Chondrocyte (in vitro differentiated cells): ENCODE measurements around the gene ZNF580. TPM values are rescaled to one million over a fixed set of nuclear protein-coding genes. Genes with fewer than 3 reads are reported as not detected.

Source experiments
- DNase-seq: peaks from one replicate; pipeline ENCODE4 v3.0.0; 2021; ENCODE audit warnings: mixed read lengths, low spot score
- H3K27ac Mint-ChIP-seq: one replicate; pipeline ENCODE4 v1.8.0; 2021; ENCODE audit warnings: mild to moderate bottlenecking, moderate library complexity, mixed read lengths; ENCODE audit not compliant: unreplicated experiment
- H3K27me3 Mint-ChIP-seq: 2 replicates; pipeline ENCODE4 v1.8.0; 2021; ENCODE audit warnings: low read depth, mixed read lengths
- H3K36me3 Mint-ChIP-seq: 2 replicates; pipeline ENCODE4 v1.8.0; 2021; ENCODE audit warnings: low read depth, mixed read lengths
- H3K4me1 Mint-ChIP-seq: 2 replicates; pipeline ENCODE4 v1.8.0; 2021; ENCODE audit warnings: low read depth, mild to moderate bottlenecking, mixed read lengths
- H3K4me3 Mint-ChIP-seq: one replicate; pipeline ENCODE4 v1.8.0; 2021; ENCODE audit warnings: mild to moderate bottlenecking, moderate library complexity, mixed read lengths; ENCODE audit not compliant: unreplicated experiment
- H3K9me3 Mint-ChIP-seq: 2 replicates; pipeline ENCODE4 v1.8.0; 2021; ENCODE audit warnings: low read depth, mixed read lengths
- total RNA-seq: library from RNA; stranded (reverse); gene quantifications from 3 replicates; pipeline ENCODE4 v1.2.1, GENCODE V29; 2021
- TF ChIP-seq, protein P1 (sequence below): fragments of 200-600 bp; sonication (generic); IDR thresholded peaks from 2 replicates; pipeline ENCODE4 v1.5.0; 2021; ENCODE audit warnings: antibody characterized with exemption, mild to moderate bottlenecking, moderate library complexity

Gene ZNF580
- total RNA-seq, 1 donor from 2014 or later: 45.0 TPM

DNA sequence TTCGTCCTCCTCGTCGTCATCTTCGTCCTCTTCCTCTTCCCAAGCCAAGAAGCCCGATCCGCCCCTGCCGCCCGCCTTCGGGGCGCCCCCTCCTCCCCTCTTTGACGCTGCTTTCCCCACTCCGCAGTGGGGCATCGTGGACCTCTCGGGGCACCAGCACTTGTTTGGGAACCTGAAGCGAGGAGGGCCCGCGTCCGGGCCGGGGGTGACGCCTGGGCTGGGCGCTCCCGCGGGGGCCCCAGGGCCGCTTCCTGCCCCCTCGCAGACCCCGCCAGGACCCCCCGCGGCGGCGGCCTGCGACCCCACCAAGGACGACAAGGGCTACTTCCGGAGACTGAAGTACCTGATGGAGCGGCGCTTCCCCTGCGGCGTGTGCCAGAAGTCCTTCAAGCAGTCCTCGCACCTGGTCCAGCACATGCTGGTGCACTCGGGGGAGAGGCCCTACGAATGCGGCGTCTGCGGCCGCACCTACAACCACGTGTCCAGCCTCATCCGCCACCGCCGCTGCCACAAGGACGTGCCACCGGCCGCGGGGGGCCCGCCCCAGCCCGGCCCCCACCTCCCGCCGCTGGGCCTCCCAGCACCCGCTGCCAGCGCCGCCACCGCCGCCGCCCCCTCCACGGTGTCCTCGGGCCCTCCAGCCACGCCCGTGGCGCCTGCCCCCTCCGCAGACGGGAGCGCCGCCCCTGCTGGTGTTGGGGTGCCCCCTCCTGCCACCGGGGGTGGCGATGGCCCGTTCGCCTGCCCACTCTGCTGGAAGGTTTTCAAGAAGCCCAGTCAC is 26.7 kb upstream of the ZNF580 start:
- H3K27ac Mint-ChIP-seq: no peak overlapping the region
- DNase-seq: no peak
- H3K36me3 Mint-ChIP-seq: peaks cover 13% of the 10 kb centered on the region
- peaks cover 9% of the 10 kb centered on the region for H3K4me1 Mint-ChIP-seq
- peaks cover 5% of the 10 kb centered on the region for H3K9me3 Mint-ChIP-seq
- TF ChIP-seq, protein P1, sequence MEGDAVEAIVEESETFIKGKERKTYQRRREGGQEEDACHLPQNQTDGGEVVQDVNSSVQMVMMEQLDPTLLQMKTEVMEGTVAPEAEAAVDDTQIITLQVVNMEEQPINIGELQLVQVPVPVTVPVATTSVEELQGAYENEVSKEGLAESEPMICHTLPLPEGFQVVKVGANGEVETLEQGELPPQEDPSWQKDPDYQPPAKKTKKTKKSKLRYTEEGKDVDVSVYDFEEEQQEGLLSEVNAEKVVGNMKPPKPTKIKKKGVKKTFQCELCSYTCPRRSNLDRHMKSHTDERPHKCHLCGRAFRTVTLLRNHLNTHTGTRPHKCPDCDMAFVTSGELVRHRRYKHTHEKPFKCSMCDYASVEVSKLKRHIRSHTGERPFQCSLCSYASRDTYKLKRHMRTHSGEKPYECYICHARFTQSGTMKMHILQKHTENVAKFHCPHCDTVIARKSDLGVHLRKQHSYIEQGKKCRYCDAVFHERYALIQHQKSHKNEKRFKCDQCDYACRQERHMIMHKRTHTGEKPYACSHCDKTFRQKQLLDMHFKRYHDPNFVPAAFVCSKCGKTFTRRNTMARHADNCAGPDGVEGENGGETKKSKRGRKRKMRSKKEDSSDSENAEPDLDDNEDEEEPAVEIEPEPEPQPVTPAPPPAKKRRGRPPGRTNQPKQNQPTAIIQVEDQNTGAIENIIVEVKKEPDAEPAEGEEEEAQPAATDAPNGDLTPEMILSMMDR: no peak
- H3K27me3 Mint-ChIP-seq: no peaks in the 10 kb centered on the region
- H3K4me3 Mint-ChIP-seq: no peak overlapping the region

DNA sequence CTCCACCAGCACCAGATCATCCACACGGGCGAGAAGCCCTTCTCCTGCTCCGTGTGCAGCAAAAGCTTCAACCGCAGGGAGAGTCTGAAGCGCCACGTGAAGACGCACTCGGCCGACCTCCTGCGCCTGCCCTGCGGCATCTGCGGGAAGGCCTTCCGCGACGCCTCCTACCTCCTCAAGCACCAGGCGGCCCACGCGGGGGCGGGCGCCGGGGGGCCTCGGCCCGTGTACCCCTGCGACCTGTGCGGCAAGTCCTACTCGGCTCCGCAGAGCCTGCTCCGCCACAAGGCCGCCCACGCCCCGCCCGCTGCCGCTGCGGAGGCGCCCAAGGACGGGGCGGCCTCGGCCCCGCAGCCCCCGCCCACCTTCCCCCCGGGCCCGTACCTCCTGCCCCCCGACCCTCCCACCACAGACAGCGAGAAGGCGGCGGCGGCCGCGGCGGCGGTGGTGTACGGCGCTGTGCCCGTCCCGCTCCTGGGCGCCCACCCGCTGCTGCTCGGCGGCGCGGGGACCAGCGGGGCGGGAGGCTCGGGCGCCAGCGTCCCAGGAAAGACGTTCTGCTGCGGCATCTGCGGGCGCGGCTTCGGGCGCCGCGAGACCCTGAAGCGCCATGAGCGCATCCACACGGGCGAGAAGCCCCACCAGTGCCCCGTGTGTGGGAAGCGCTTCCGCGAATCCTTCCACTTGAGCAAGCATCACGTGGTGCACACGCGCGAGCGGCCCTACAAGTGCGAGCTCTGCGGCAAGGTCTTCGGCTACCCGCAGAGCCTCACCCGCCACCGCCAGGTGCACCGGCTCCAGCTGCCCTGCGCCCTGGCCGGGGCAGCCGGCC is 25.9 kb upstream of the ZNF580 start:
- no peak for DNase-seq
- no peaks in the 10 kb centered on the region for H3K27me3 Mint-ChIP-seq
- H3K9me3 Mint-ChIP-seq: peaks cover 2% of the 10 kb centered on the region
- TF ChIP-seq, protein P1: no peak
- H3K27ac Mint-ChIP-seq: no peak overlapping the region
- peaks cover 9% of the 10 kb centered on the region for H3K36me3 Mint-ChIP-seq
- peaks cover 9% of the 10 kb centered on the region for H3K4me1 Mint-ChIP-seq
- H3K4me3 Mint-ChIP-seq: no peak overlapping the region

DNA sequence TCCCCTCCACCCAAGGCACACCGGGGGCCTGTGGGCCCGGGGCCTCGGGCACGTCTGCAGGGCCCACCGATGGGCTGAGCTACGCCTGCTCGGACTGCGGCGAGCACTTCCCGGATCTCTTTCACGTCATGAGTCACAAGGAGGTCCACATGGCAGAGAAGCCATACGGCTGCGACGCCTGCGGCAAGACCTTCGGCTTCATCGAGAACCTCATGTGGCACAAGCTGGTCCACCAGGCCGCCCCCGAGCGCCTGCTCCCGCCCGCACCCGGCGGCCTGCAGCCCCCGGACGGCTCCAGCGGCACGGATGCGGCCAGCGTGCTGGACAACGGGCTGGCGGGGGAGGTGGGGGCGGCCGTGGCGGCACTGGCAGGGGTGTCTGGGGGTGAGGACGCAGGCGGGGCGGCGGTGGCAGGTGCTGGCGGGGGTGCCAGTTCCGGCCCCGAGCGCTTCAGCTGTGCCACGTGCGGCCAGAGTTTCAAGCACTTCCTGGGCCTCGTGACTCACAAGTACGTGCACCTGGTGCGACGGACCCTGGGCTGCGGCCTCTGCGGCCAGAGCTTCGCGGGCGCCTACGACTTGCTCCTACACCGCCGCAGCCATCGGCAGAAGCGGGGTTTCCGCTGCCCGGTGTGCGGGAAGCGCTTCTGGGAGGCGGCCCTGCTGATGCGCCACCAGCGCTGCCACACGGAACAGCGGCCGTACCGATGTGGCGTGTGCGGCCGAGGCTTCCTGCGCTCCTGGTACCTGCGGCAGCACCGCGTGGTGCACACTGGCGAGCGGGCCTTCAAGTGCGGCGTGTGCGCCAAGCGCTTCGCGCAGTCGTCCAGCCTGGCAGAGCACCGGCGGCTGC is 25.0 kb upstream of the ZNF580 start:
- H3K27ac Mint-ChIP-seq: no peak overlapping the region
- no peak overlapping the region for H3K4me3 Mint-ChIP-seq
- H3K9me3 Mint-ChIP-seq: no peaks in the 10 kb centered on the region
- H3K27me3 Mint-ChIP-seq: no peaks in the 10 kb centered on the region
- TF ChIP-seq, protein P1: no peak
- H3K4me1 Mint-ChIP-seq: peaks cover 5% of the 10 kb centered on the region
- no peak for DNase-seq
- H3K36me3 Mint-ChIP-seq: peaks cover 8% of the 10 kb centered on the region

GRCh38 chr19:55616395-55616875 is 24.4 kb upstream of the ZNF580 start:
- DNase-seq: no peak
- H3K9me3 Mint-ChIP-seq: no peaks in the 10 kb centered on the region
- H3K36me3 Mint-ChIP-seq: peaks cover 11% of the 10 kb centered on the region
- TF ChIP-seq, protein P1: no peak
- no peaks in the 10 kb centered on the region for H3K27me3 Mint-ChIP-seq
- H3K4me1 Mint-ChIP-seq: peaks cover under 1% of the 10 kb centered on the region
- no peak overlapping the region for H3K27ac Mint-ChIP-seq
- no peak overlapping the region for H3K4me3 Mint-ChIP-seq
